ENCODE results near the gene UBC. TPM values are rescaled to one million over a fixed set of nuclear protein-coding genes. Genes with fewer than 3 reads are reported as not detected.

Gene UBC
- total and polyA plus RNA-seq, 9 of the 15 experiments (the other 6 are each of a cell fraction or from before 2014, with no cell fraction given): 533 to 1,153 (median 813) TPM

- peak; percentile 24 for TF ChIP-seq DEAF1 (CRISPR knock-in tag; IDR thresholded peaks at IDR 0.05)
- peak; percentile 29; the same call in 1 of the 2 replicates for TF ChIP-seq MAFF (IDR thresholded peaks at IDR 0.05; ENCODE audit: low read length)
- 0 out of 2 replicates have a peak, but pooled peaks have one; percentile 28 for TF ChIP-seq ZNF449 (CRISPR knock-in tag; IDR thresholded peaks at IDR 0.05)
- no peak for TF ChIP-seq ZNF512 (tag; IDR thresholded peaks at IDR 0.05)
- no peak for TF ChIP-seq PURB (CRISPR knock-in tag; IDR thresholded peaks at IDR 0.05; ENCODE audit: low read depth)
- peak; percentile 18; the same call in 1 of the 2 replicates for TF ChIP-seq E2F4 (CRISPR knock-in tag; IDR thresholded peaks at IDR 0.05; ENCODE audit: low read depth)
- TF ChIP-seq FOXK1 (CRISPR knock-in tag; IDR thresholded peaks at IDR 0.05; ENCODE audit: borderline replicate concordance): no peak
- no peak for TF ChIP-seq KLF1 (tag; IDR thresholded peaks at IDR 0.05)
- TF ChIP-seq ATF2 (CRISPR knock-in tag; IDR thresholded peaks at IDR 0.05): no peak
- peak; percentile 83 for TF ChIP-seq CXXC5 (CRISPR knock-in tag; IDR thresholded peaks at IDR 0.05)
- TF ChIP-seq KAT2B (IDR thresholded peaks at IDR 0.05; ENCODE audit: low read depth, low read length): no peak
- TF ChIP-seq TEAD2 (tag; IDR thresholded peaks at IDR 0.05): no peak
- no peak for TF ChIP-seq SAFB (IDR thresholded peaks at IDR 0.05; ENCODE audit: borderline replicate concordance, low read depth, low read length)
- peak; percentile 84 for TF ChIP-seq USF2 (CRISPR knock-in tag; IDR thresholded peaks at IDR 0.05)
Observed at GRCh38 chr12:124939421-124940142, 25.1 kb upstream of the UBC start (continued).

All from K562 (cell line).